22Rv1 (cell line): Measurements from ENCODE around the gene KCNK18.

Experiments
- ZFX ChIP-seq: fragments of 450-650 bp; IDR thresholded peaks from 2 replicates; pipeline ENCODE4 v1.6.1; 2017; ENCODE audit warnings: antibody characterized with exemption, borderline replicate concordance
- TF ChIP-seq, protein P1 (sequence below): fragments of 450-650 bp; IDR thresholded peaks from 2 replicates; pipeline ENCODE4 v1.5.1; 2017; ENCODE audit warnings: mild to moderate bottlenecking

GRCh38 chr10:117186832-117187615 is 10.3 kb upstream of the KCNK18 start:
- TF ChIP-seq, protein P1, sequence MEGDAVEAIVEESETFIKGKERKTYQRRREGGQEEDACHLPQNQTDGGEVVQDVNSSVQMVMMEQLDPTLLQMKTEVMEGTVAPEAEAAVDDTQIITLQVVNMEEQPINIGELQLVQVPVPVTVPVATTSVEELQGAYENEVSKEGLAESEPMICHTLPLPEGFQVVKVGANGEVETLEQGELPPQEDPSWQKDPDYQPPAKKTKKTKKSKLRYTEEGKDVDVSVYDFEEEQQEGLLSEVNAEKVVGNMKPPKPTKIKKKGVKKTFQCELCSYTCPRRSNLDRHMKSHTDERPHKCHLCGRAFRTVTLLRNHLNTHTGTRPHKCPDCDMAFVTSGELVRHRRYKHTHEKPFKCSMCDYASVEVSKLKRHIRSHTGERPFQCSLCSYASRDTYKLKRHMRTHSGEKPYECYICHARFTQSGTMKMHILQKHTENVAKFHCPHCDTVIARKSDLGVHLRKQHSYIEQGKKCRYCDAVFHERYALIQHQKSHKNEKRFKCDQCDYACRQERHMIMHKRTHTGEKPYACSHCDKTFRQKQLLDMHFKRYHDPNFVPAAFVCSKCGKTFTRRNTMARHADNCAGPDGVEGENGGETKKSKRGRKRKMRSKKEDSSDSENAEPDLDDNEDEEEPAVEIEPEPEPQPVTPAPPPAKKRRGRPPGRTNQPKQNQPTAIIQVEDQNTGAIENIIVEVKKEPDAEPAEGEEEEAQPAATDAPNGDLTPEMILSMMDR = no peak
- TF ChIP-seq ZFX = no peak
